SK-N-SH treated with all-trans-retinoic acid at 6 μM for 48 hours (cell line): ENCODE results near the gene LRRC75A.

Source experiments
- OSR1 ChIP-seq: fragments of 250-450 bp; sonication (Bioruptor Pico); IDR thresholded peaks from 2 replicates; pipeline ENCODE4 v1.8.0; 2022; ENCODE audit warnings: moderate library complexity, mild to moderate bottlenecking, inconsistent platforms
- POU6F1 ChIP-seq: fragments of 250-450 bp; sonication (Bioruptor Pico); IDR thresholded peaks from 2 replicates; pipeline ENCODE4 v1.8.0; 2021; ENCODE audit warnings: low read depth, mild to moderate bottlenecking, moderate library complexity, borderline replicate concordance
- SNAI2 ChIP-seq: fragments of 250-450 bp; sonication (Bioruptor Pico); IDR thresholded peaks from 2 replicates; pipeline ENCODE4 v1.5.0; 2020; ENCODE audit warnings: mild to moderate bottlenecking, moderate library complexity
- ZFP30 ChIP-seq: fragments of 450-650 bp; formaldehyde crosslinking; IDR thresholded peaks from 2 replicates; pipeline ENCODE4 v1.5.0; 2022; ENCODE audit warnings: mild to moderate bottlenecking, moderate library complexity
- TF ChIP-seq, protein P1 (sequence below): fragments of 250-450 bp; sonication (Bioruptor Pico); IDR thresholded peaks from 2 replicates; pipeline ENCODE4 v1.8.0; 2020; ENCODE audit warnings: mild to moderate bottlenecking, moderate library complexity, borderline replicate concordance

- TF ChIP-seq, protein P1, sequence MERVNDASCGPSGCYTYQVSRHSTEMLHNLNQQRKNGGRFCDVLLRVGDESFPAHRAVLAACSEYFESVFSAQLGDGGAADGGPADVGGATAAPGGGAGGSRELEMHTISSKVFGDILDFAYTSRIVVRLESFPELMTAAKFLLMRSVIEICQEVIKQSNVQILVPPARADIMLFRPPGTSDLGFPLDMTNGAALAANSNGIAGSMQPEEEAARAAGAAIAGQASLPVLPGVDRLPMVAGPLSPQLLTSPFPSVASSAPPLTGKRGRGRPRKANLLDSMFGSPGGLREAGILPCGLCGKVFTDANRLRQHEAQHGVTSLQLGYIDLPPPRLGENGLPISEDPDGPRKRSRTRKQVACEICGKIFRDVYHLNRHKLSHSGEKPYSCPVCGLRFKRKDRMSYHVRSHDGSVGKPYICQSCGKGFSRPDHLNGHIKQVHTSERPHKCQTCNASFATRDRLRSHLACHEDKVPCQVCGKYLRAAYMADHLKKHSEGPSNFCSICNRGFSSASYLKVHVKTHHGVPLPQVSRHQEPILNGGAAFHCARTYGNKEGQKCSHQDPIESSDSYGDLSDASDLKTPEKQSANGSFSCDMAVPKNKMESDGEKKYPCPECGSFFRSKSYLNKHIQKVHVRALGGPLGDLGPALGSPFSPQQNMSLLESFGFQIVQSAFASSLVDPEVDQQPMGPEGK (CRISPR knock-in tag) = peak; percentile 40; the same call in 1 of the 2 replicates
- no peak for TF ChIP-seq OSR1 (CRISPR knock-in tag)
- TF ChIP-seq ZFP30 (CRISPR knock-in tag) = no peak
- no peak for TF ChIP-seq SNAI2 (CRISPR knock-in tag)
- no peak for TF ChIP-seq POU6F1 (CRISPR knock-in tag)
Measured at GRCh38 chr17:16406742-16407674, 85.0 kb downstream of the LRRC75A start.
